Psoas muscle (tissue), 8 donors: Measurements from ENCODE around the gene TSC2. TPM values are rescaled to one million over a fixed set of nuclear protein-coding genes. Genes with fewer than 3 reads are reported as not detected.
"Not testable (repeated sequence)": the region's sequence is repeated elsewhere in the genome, so short reads cannot be mapped to it uniquely, and the experiment has no call there.

Source experiments
- ATAC-seq, 4 donors: fragments of 200-7000 bp; cut with Tn5 transposase; one replicate each; pipeline ENCODE4 v1.9.1; 2020; ENCODE audit warnings: moderate library complexity in 3 of 4, mild to moderate bottlenecking in 2 of 4
- DNase-seq, 2 donors: peaks; one replicate each; pipeline ENCODE4 v3.0.0-alpha.2; 2020
- H3K27ac ChIP-seq: fragments of 200-600 bp; one replicate; pipeline ENCODE4 v1.8.0; 2022
- H3K27me3 ChIP-seq, 3 donors: fragments of 200-600 bp in 1 of 3; one replicate each; pipeline versions ENCODE4 v1.6.1 to v1.8.0; 2013 to 2022; ENCODE audit warnings: low read length in 2 of 3, mild to moderate bottlenecking in 2 of 3, moderate library complexity in 1 of 3; ENCODE audit not compliant: insufficient read depth in 3 of 3
- H3K36me3 ChIP-seq, 2 donors: fragments of 200-600 bp in 1 of 2; one replicate each; pipeline versions ENCODE4 v1.6.1 to v1.8.0; 2013 to 2022; ENCODE audit warnings: low read depth in 1 of 2, mild to moderate bottlenecking in 1 of 2, moderate library complexity in 1 of 2; ENCODE audit not compliant: insufficient read depth in 1 of 2
- H3K4me1 ChIP-seq: fragments of 200-600 bp; one replicate; pipeline ENCODE4 v1.8.0; 2022
- H3K4me3 ChIP-seq: fragments of 200-600 bp; one replicate; pipeline ENCODE4 v1.8.0; 2022; ENCODE audit warnings: mild to moderate bottlenecking
- H3K9me3 ChIP-seq: fragments of 200-600 bp; one replicate; pipeline ENCODE4 v1.8.0; 2022
- CTCF ChIP-seq: fragments of 200-600 bp; IDR thresholded peaks from one replicate; pipeline ENCODE4 v1.8.0; 2022; ENCODE audit warnings: antibody characterized with exemption
- WGBS, 3 donors: extraction: QIAGEN DNeasy Blood & Tissue Kit; methylation state at CpG; one replicate each; pipeline versions ENCODE4 v1.1.6 to v1.1.7; 2013; 5-methylcytosine and 5-hydroxymethylcytosine counted together
- intact Hi-C, 2 donors: fragments of 100-400 bp; cut with DNase I; formaldehyde crosslinking; loops; one replicate each; pipeline versions ENCODE4 v1.11.0 to v1.14.2; 2022
- polyA plus RNA-seq, 3 donors: library from polyadenylated mRNA; stranded (reverse); fragments of 200-250 nt; gene quantifications; one replicate each; pipeline ENCODE4 v1.2.3, GENCODE V29; 2013
- total RNA-seq, 4 donors: library from RNA; stranded (reverse); fragmentation: NEBNext Ultra II Directional in 2 of 4; extraction: Animal tissue kit (Norgen Biotek cat#: 25700) in 2 of 4; gene quantifications; one replicate each; pipeline versions ENCODE4 v1.2.1 to v1.2.4, GENCODE V29; 2021 to 2023
- donor health status: healthy with polysubstance abuse.
- donor health status: DM: no; HTN: no; CAD: no; lungs with moderate emphysema.
- donor health status: Bipolar disorder and iron deficiency.
- donor health status: healthy.
- donor health status: DM: yes; HTN: yes; CAD: no.
- donor health status: DM: no; HTN: no; CAD: no.
- donor health status: DM: no; HTN: no; CAD: no.
- donor health status: DM: yes; HTN: yes; CAD: no.

TSC2 gene
- total and polyA plus RNA-seq, 7 donors = 27.8 to 89.9 (median 60.8) TPM

- DNase-seq (peak; percentile 40 to 72), ATAC-seq (peak; percentile 68 to 82 (median 78))
- Histone ChIP-seq H3K27ac (peak overlapping the region; percentile 36), H3K36me3 (peaks cover 0 to 78% of the 10 kb centered on the region in 2 donors)
- H3K4me1 ChIP-seq, H3K4me3 ChIP-seq, H3K9me3 ChIP-seq, intact Hi-C loops, H3K27me3 ChIP-seq: not testable (repeated sequence)
- 77 to 86% (median 78%) methylated on average over 31 to 43 of the region's 43 CpGs for WGBS, 3 donors
These were observed 62.7 kb downstream of the TSC2 start for GRCh38 chr16:2110332-2111008.

GRCh38 chr16:2111009-2111353, 63.2 kb downstream of the TSC2 start:
- DNase-seq, H3K27me3 ChIP-seq, H3K9me3 ChIP-seq, intact Hi-C loops, H3K4me1 ChIP-seq, H3K4me3 ChIP-seq: not testable (repeated sequence)
- WGBS, 3 donors = 93 to 94% (median 93%) methylated on average over 34 to 36 of the region's 36 CpGs
- peak overlapping the region; percentile 16 for H3K27ac ChIP-seq
- peak in 3 of 4 donors; percentile 15 to 46 (median 31) for ATAC-seq
- peaks cover 0 to 73% of the 10 kb centered on the region in 2 donors for H3K36me3 ChIP-seq

GRCh38 chr16:2111412-2112335, 63.9 kb downstream of the TSC2 start:
- H3K4me1 ChIP-seq, H3K9me3 ChIP-seq, H3K27ac ChIP-seq, H3K4me3 ChIP-seq, intact Hi-C loops, DNase-seq, H3K27me3 ChIP-seq: not testable (repeated sequence)
- ATAC-seq = peak; percentile 10 to 32 (median 23)
- whole genome bisulfite sequencing, 3 donors = 91 to 93% (median 92%) methylated on average over 42 to 64 of the region's 65 CpGs
- H3K36me3 ChIP-seq = peaks cover 0 to 70% of the 10 kb centered on the region in 2 donors

- H3K4me3 ChIP-seq, H3K27ac ChIP-seq, ATAC-seq, H3K27me3 ChIP-seq, H3K4me1 ChIP-seq, H3K9me3 ChIP-seq, DNase-seq, intact Hi-C loops: not testable (repeated sequence)
- peaks cover 0 to 63% of the 10 kb centered on the region in 2 donors for H3K36me3 ChIP-seq
- WGBS, 3 donors = 83 to 87% (median 84%) methylated on average over 22 to 30 of the region's 30 CpGs
These were observed 64.8 kb downstream of the TSC2 start for GRCh38 chr16:2112539-2113106.

- peaks cover 0 to 47% of the 10 kb centered on the region in 2 donors for H3K36me3 ChIP-seq
- H3K4me1 ChIP-seq, ATAC-seq, intact Hi-C loops, DNase-seq, H3K27me3 ChIP-seq, H3K4me3 ChIP-seq, H3K9me3 ChIP-seq: not testable (repeated sequence)
- WGBS, 3 donors = 84 to 87% (median 86%) methylated on average over 21 to 26 of the region's 26 CpGs
- H3K27ac ChIP-seq = peak overlapping the region; percentile 63
These were observed 66.4 kb downstream of the TSC2 start for GRCh38 chr16:2114225-2114624.

GRCh38 chr16:2114885-2115590, 67.3 kb downstream of the TSC2 start:
- ATAC-seq, H3K4me1 ChIP-seq, intact Hi-C loops, H3K27me3 ChIP-seq, H3K9me3 ChIP-seq, H3K4me3 ChIP-seq: not testable (repeated sequence)
- peak in 1 of 2 donors; percentile 64 for DNase-seq
- 48 to 54% (median 52%) methylated on average over 22 to 29 of the region's 34 CpGs for WGBS, 3 donors
- Histone ChIP-seq H3K27ac (peak overlapping the region; percentile 63), H3K36me3 (peaks cover 0 to 41% of the 10 kb centered on the region in 2 donors)

- H3K27ac ChIP-seq = no peak overlapping the region
- TF ChIP-seq CTCF = no peak
- peaks cover 0 to 36% of the 10 kb centered on the region in 2 donors for H3K36me3 ChIP-seq
- H3K9me3 ChIP-seq = no peaks in the 10 kb centered on the region
- DNase-seq (no peak), ATAC-seq (no peak)
- 76 to 79% (median 77%) methylated on average over 6 to 13 of the region's 13 CpGs for WGBS, 3 donors
- peaks cover 4% of the 10 kb centered on the region for H3K4me1 ChIP-seq
- H3K27me3 ChIP-seq = no peaks in the 10 kb centered on the region
- H3K4me3 ChIP-seq = no peak overlapping the region
- intact Hi-C loops = no loop called here
These were observed 67.8 kb downstream of the TSC2 start for GRCh38 chr16:2115591-2115973.

- ATAC-seq, H3K4me1 ChIP-seq, H3K9me3 ChIP-seq, intact Hi-C loops, H3K4me3 ChIP-seq, H3K27ac ChIP-seq, DNase-seq, H3K27me3 ChIP-seq: not testable (repeated sequence)
- 78 to 86% (median 83%) methylated on average over 13 to 24 of the region's 24 CpGs for WGBS, 3 donors
- peaks cover 0 to 27% of the 10 kb centered on the region in 2 donors for H3K36me3 ChIP-seq
These were observed 68.6 kb downstream of the TSC2 start for GRCh38 chr16:2116428-2116827.

GRCh38 chr16:2117341-2117740, 69.6 kb downstream of the TSC2 start:
- ATAC-seq, H3K4me3 ChIP-seq, intact Hi-C loops, H3K27ac ChIP-seq, H3K9me3 ChIP-seq, H3K27me3 ChIP-seq, DNase-seq: not testable (repeated sequence)
- Histone ChIP-seq H3K36me3 (peaks cover 0 to 22% of the 10 kb centered on the region in 2 donors), H3K4me1 (peaks cover 17% of the 10 kb centered on the region)
- WGBS, 3 donors = 82 to 95% (median 88%) methylated on average over 12 to 24 of the region's 25 CpGs
